GM12878 (cell line): ENCODE data around the gene SQSTM1. TPM values are rescaled to one million over a fixed set of nuclear protein-coding genes. Genes with fewer than 3 reads are reported as not detected.
A peak's percentile ranks its signal among the peaks of the same experiment; 100 is the strongest.

Source experiments
- BMI1 ChIP-seq: fragments of 450-650 bp; IDR thresholded peaks from 2 replicates; pipeline ENCODE4 v1.6.1; 2016; ENCODE audit warnings: mild to moderate bottlenecking, moderate library complexity, borderline replicate concordance
- CREM ChIP-seq: IDR thresholded peaks from 2 replicates; pipeline ENCODE4 v1.6.1; 2014; ENCODE audit warnings: antibody characterized with exemption, low read depth
- MTA2 ChIP-seq: fragments of 450-650 bp; IDR thresholded peaks from 2 replicates; pipeline ENCODE4 v1.6.1; 2016; ENCODE audit warnings: low read depth, mild to moderate bottlenecking, moderate library complexity
- POU2F2 ChIP-seq: IDR thresholded peaks from 3 replicates; pipeline ENCODE4 v1.6.1; 2011; ENCODE audit warnings: low read depth, mild to moderate bottlenecking, low read length, borderline replicate concordance
- RAD21 ChIP-seq: IDR thresholded peaks from 2 replicates; pipeline ENCODE4 v1.6.1; 2011; ENCODE audit warnings: mild to moderate bottlenecking, low read depth, low read length, moderate library complexity; ENCODE audit not compliant: insufficient read depth
- SMAD1 ChIP-seq: fragments of 450-650 bp; IDR thresholded peaks from 2 replicates; pipeline ENCODE4 v1.6.1; 2018; ENCODE audit warnings: mild to moderate bottlenecking, low read depth; ENCODE audit not compliant: partially characterized antibody
- SMC3 ChIP-seq: IDR thresholded peaks from 2 replicates; pipeline ENCODE4 v1.6.1; 2011; ENCODE audit warnings: low read length, improper control_type of control experiment, borderline replicate concordance
- SPI1 ChIP-seq: IDR thresholded peaks from 2 replicates; pipeline ENCODE4 v1.6.1; 2011; ENCODE audit warnings: low read depth, mild to moderate bottlenecking, low read length, moderate library complexity, borderline replicate concordance; ENCODE audit not compliant: insufficient read depth
- SREBF2 ChIP-seq: IDR thresholded peaks from 2 replicates; pipeline ENCODE4 v1.6.1; 2012; ENCODE audit warnings: mild to moderate bottlenecking, low read length
- TARDBP ChIP-seq: IDR thresholded peaks from 2 replicates; pipeline ENCODE4 v1.6.1; 2016; ENCODE audit warnings: borderline replicate concordance
- USF1 ChIP-seq: IDR thresholded peaks from 2 replicates; pipeline ENCODE4 v1.6.1; 2011; ENCODE audit warnings: borderline replicate concordance, low read depth, mild to moderate bottlenecking, moderate library complexity, mixed read lengths, low read length; ENCODE audit not compliant: insufficient read depth; ENCODE audit errors: extremely low read length
- ZBED1 ChIP-seq: IDR thresholded peaks from 2 replicates; pipeline ENCODE4 v1.6.1; 2016; ENCODE audit warnings: borderline replicate concordance
- ZNF24 ChIP-seq: fragments of 450-650 bp; IDR thresholded peaks from 2 replicates; pipeline ENCODE4 v1.6.1; 2017; ENCODE audit warnings: antibody characterized with exemption, mild to moderate bottlenecking
- ZNF274 ChIP-seq: IDR thresholded peaks from one replicate; pipeline ENCODE4 v1.8.0; 2011; ENCODE audit not compliant: insufficient read length, insufficient read depth
- polyA plus RNA-seq, 11 experiments: library from polyadenylated mRNA; depleted of rRNA in 4 of 11; unstranded in 6 of 11; stranded (reverse) in 5 of 11; fragments of >200 nt; fragmentation: Nextera tagmentation in 4 of 11; fragmentation: Illumina TruSeq in 1 of 11; extraction: Ambion mirVana in 4 of 11; extraction: Trizol in 1 of 11; gene quantifications; 1 replicate in 1 of 11; 2 replicates in 10 of 11; pipeline versions ENCODE4 v1.2.1 to v1.2.3, GENCODE V29; 2011 to 2016; ENCODE audit warnings: inconsistent platforms in 2 of 11, missing spikeins in 2 of 11, low read depth in 1 of 11
- total RNA-seq, 4 experiments: library from RNA; depleted of rRNA in 3 of 4; stranded (reverse); fragments of >200 nt in 3 of 4; fragmentation: Illumina TruSeq in 1 of 4; extraction: Trizol in 1 of 4; gene quantifications; 2 replicates each; pipeline versions ENCODE4 v1.2.1 to v1.2.3, GENCODE V29; 2013 to 2021

SQSTM1 gene
- total and polyA plus RNA-seq, 10 of the 15 experiments (the other 5 are each of a cell fraction or from before 2014, with no cell fraction given), result 6.3 to 138 (median 62.1) TPM

GRCh38 chr5:179795863-179796833 is 24.6 kb upstream of the SQSTM1 start (continued):
- no peak for TF ChIP-seq USF1
- peak; percentile 41; the same call in 1 of the 2 replicates for TF ChIP-seq SMC3
- no peak for TF ChIP-seq MTA2
- TF ChIP-seq SMAD1, result no peak
- no peak for TF ChIP-seq SREBF2
- TF ChIP-seq ZNF274, result no peak
- TF ChIP-seq SPI1, result peak; percentile 75
- no peak for TF ChIP-seq BMI1
- peak; percentile 39 for TF ChIP-seq RAD21
- TF ChIP-seq POU2F2, result 0 out of 3 replicates have a peak, but pooled peaks have one; percentile 36
- no peak for TF ChIP-seq ZBED1
- TF ChIP-seq ZNF24, result peak; percentile 73; the same call in 1 of the 2 replicates
- TF ChIP-seq TARDBP, result no peak
- TF ChIP-seq CREM, result no peak
